GM12801 (cell line): ENCODE data around the gene COX6B1.

ENCODE experiments used
- TF ChIP-seq, protein P1 (sequence below): IDR thresholded peaks from one replicate; pipeline ENCODE4 v1.5.1; 2011; ENCODE audit warnings: control low read depth; ENCODE audit not compliant: insufficient read length; ENCODE audit errors: extremely low read depth

COX6B1 gene

GRCh38 chr19:35695895-35696422, 47.8 kb downstream of the COX6B1 start:
- TF ChIP-seq, protein P1, sequence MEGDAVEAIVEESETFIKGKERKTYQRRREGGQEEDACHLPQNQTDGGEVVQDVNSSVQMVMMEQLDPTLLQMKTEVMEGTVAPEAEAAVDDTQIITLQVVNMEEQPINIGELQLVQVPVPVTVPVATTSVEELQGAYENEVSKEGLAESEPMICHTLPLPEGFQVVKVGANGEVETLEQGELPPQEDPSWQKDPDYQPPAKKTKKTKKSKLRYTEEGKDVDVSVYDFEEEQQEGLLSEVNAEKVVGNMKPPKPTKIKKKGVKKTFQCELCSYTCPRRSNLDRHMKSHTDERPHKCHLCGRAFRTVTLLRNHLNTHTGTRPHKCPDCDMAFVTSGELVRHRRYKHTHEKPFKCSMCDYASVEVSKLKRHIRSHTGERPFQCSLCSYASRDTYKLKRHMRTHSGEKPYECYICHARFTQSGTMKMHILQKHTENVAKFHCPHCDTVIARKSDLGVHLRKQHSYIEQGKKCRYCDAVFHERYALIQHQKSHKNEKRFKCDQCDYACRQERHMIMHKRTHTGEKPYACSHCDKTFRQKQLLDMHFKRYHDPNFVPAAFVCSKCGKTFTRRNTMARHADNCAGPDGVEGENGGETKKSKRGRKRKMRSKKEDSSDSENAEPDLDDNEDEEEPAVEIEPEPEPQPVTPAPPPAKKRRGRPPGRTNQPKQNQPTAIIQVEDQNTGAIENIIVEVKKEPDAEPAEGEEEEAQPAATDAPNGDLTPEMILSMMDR, result no peak

DNA sequence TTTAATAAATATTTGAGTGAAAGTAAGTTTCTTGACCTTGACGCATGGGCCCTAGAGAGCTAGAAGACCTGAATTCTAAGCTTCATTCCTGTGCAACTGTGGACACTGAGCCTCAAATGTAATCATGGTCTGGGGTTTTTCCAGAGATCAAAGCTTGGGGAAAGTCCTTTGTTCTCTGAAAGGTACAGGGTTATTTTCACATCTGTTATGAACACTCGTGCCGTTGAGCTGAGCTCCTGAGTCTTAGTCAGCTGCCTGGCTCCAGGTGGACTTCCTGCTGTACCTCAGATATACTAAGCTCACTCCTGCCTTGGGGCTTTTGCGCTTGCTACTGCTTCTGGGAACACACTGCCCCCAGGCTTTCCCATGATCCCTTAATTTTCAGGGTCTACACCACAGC, 48.7 kb downstream of the COX6B1 start:
- TF ChIP-seq, protein P1, result no peak

GRCh38 chr19:35702223-35703012, 54.3 kb downstream of the COX6B1 start:
- TF ChIP-seq, protein P1, result no peak

DNA sequence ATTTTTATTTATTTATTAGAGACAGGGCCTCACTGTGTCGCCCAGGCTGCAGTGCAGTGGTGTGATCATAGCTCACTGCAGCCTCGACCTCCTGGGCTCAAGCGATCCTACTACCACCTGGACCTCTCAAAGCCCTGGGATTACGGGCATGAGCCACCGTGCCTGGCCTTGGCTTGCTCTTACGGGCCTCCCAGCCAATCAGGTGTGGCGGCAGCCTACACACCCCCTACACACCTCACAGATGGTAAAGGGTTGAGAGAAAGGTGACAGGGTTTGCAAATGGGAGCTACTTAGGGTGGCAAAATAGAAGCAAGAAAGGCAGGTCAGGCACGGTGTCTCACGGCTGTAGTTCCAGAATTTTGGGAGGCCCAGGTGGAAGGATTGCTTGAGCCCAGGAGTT, 55.2 kb downstream of the COX6B1 start:
- TF ChIP-seq, protein P1, result no peak

GRCh38 chr19:35704218-35704617, 56.1 kb downstream of the COX6B1 start, which contains the start of gene ZBTB32:
TSS of gene ZBTB32 (plus strand) at chr19:35704558. CDS start at chr19:35714627, 10,069 bp downstream.
- TF ChIP-seq, protein P1, result no peak
